ENCODE measurements around the gene TNC. TPM values are rescaled to one million over a fixed set of nuclear protein-coding genes. Genes with fewer than 3 reads are reported as not detected.

TNC gene
- polyA plus RNA-seq, 3 donors = 0.02 TPM; not detected in 2

- Mint-ChIP-seq H3K27ac (no peak overlapping the region), H3K4me1 (peaks cover 33% of the 10 kb centered on the region), H3K4me3 (no peak overlapping the region), H3K36me3 (peaks cover 0 to 4% of the 10 kb centered on the region in 2 donors), H3K9me3 (no peaks in the 10 kb centered on the region), H3K27me3 (ENCODE audit: low read depth in 3 of 3) (peaks cover 0 to 2% (median 2%) of the 10 kb centered on the region in 3 donors)
- no peaks in the 10 kb centered on the region for H3K36me3 ChIP-seq (replicated peaks in 1 of 2; ENCODE audit: control insufficient read depth in 1 of 2, insufficient read depth in 2 of 2, low read length in 2 of 2)
- H3K27me3 ChIP-seq (ENCODE audit: control insufficient read depth in 2 of 2, insufficient read depth in 2 of 2, low read length in 2 of 2) = no peaks in the 10 kb centered on the region
- TF ChIP-seq CTCF (IDR thresholded peaks at IDR 0.05) = no peak
- peaks cover 21 to 29% of the 10 kb centered on the region in 2 donors for H3K4me1 ChIP-seq (ENCODE audit: control insufficient read depth in 1 of 2, insufficient read depth in 2 of 2, low read length in 2 of 2)
- H2AFZ ChIP-seq (ENCODE audit: insufficient read depth, low read depth, low read length, poor library complexity, severe bottlenecking) = no peak overlapping the region
- no peaks in the 10 kb centered on the region for H3K79me2 ChIP-seq (ENCODE audit: insufficient read depth, low read length)
- intact Hi-C loops (cut with micrococcal nuclease) = no loop called here
- peak overlapping the region in 1 of 2 donors; percentile 45 for H3K27ac ChIP-seq (ENCODE audit: low read depth in 1 of 2, low read length in 2 of 2)
- DNase-seq = no peak
- H3K9me3 ChIP-seq (replicated peaks in 1 of 2; ENCODE audit: control insufficient read depth in 1 of 2, insufficient read depth in 1 of 2, low read length in 2 of 2) = no peaks in the 10 kb centered on the region
- no peak overlapping the region for H3K4me2 ChIP-seq (replicated peaks; ENCODE audit: extremely low read depth, low read length, poor library complexity, severe bottlenecking)
- H4K20me1 ChIP-seq (ENCODE audit: insufficient read depth, low read length) = no peaks in the 10 kb centered on the region
- H3K9ac ChIP-seq (ENCODE audit: insufficient read depth, low read length, poor library complexity, severe bottlenecking) = no peak overlapping the region
- WGBS (ENCODE audit: insufficient coverage) = no CpG with 5 or more reads among the region's 3 CpGs
- H3K4me3 ChIP-seq (replicated peaks in 1 of 3; ENCODE audit: low read depth in 2 of 3, low read length in 3 of 3) = no peak overlapping the region
Observed at GRCh38 chr9:114972510-114973136, 145.3 kb downstream of the TNC start.

Other genes with a start within 250 kb of the TNC start
- gene TNFSF8, start 187.6 kb downstream of the TNC start, polyA plus RNA-seq = 10 to 100 TPM; 27.8 to 42.9 (median 34.0) TPM